ENCODE measurements around the gene POFUT2.

POFUT2 gene

DNA sequence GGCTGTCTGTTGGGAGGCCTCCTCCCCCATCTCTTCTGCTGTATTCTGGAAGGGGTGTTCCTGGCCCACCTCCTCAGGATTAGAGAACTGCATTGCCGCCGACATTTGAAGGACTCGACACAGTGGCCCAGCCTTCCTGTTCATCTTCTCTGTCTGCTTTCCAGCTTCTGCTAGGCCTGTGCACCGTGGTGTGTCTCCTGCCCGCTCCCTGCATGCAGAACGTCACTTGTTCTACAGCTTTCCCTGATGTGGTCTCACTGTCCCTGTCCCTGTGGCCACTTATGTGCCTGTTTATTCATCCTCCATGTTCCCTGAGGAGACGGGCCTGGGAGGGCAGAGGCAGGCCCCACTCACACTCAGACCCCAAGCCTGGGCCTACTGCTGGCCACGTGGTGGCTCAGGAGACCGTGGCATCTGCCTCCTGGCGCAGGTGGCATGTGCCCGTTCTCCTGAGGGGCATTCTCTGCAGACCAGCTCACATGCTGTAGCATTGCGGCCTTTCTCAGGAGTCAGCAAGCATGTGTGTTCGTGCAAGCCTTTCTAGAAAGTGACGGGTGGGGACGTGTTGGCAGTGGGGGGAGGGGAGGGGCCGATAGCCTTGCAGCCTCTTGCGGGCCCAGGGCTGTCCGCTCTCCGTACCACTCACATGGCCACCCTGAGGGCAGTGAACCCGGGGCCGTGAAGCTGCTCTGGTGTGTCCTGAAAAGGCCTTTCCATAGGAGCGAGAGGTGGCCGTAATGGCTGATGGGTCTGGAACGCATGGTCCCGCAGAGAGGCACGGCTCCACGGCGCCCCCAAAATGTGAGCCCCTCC, 35.9 kb downstream of the POFUT2 start:
- no peak for TF ChIP-seq POLR2AphosphoS5 (IDR thresholded peaks at IDR 0.05; ENCODE audit: low read depth)
- Histone ChIP-seq H3K27ac (replicated peaks) (no peak overlapping the region), H3K27me3 (ENCODE audit: insufficient read depth, poor library complexity, severe bottlenecking) (peaks cover 7% of the 10 kb centered on the region), H3K4me3 (replicated peaks; ENCODE audit: insufficient read depth, low read length) (no peak overlapping the region)
- no peak for DNase-seq (ENCODE audit: low read depth in 1 of 2, low spot score in 1 of 2)

DNA sequence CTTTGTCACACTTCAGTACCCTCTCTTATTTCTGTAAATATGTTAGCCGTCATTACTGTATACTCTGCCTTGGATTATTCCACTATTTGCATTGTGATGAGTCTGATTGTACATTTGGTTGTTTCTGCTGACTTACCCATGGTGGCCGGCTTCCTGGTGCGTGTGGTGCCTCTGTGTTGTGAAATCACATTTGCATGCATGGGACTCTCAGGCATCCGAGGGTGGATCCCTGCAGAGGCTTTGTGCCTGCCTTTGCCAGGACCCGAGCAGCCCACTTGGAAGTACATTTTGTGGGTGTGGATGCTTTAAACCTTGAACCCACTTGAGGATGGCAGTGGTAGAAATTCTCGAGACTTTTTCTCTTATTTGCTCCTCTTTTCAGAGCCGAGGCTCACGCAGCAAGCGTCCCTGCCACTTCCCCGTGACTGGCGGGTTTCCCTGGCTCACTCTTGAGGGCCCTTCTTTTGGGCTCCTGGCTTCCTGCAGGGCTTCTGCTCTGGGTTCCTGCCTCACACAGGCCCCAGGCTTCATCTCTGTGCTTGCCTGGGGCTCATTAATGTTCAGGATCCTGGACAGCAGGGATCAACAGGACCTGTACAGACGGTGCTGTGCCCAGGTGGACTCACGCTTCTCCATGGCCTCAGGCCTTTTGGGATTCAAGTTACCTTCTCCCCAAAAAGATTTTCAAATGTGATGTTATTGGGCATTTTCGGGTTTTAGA, 36.6 kb downstream of the POFUT2 start:
- H3K27me3 ChIP-seq (ENCODE audit: insufficient read depth, poor library complexity, severe bottlenecking): no peaks in the 10 kb centered on the region
- no peak for DNase-seq (ENCODE audit: low read depth in 1 of 2, low spot score in 1 of 2)

DNA sequence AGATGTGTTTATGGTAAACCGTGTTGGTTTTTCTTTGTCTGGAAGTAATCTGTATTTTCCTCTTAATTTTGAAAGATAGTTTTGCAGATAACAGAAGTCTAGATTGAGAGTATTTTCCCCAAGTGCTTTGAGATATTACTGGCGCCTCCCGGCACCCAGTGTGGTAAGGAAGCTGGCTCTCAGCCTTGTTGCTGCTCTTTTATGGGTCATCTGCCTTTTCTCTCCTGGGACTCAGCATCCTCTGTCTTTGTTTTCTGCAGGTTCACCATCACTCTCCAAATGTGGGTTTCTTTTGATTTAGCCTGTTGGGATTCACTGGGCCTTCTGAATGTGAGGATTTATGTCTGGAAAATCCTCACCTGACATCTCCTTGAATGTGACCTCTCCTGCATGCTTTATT, 37.4 kb downstream of the POFUT2 start:
- H3K27me3 ChIP-seq (ENCODE audit: insufficient read depth, poor library complexity, severe bottlenecking): no peaks in the 10 kb centered on the region

More for the DNA sequence above, 36.6 kb downstream of the POFUT2 start:
- Histone ChIP-seq H3K4me3 (replicated peaks; ENCODE audit: insufficient read depth, low read length) (no peak overlapping the region), H3K27ac (replicated peaks) (no peak overlapping the region)
- no peak for TF ChIP-seq POLR2AphosphoS5 (IDR thresholded peaks at IDR 0.05; ENCODE audit: low read depth)

DNA sequence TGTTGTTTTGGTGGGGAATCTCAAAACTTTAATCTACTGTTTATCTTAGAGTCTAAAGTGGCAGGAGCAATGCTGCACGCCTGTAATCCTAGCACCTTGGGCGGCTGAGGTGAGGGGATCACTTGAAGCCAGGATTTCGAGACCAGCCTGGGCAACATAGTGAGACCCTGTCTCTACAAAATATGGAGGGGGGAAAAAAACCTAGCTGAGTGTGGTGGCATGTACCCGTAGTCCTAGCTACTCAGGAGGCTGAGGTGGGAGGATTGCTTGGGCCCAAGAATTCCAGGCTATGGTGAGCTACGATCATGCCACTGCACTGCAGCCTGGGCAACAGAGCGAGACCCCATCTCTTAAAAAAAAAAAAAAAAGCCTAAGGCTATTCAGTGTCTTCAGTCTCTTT, 38.1 kb downstream of the POFUT2 start:
- no peaks in the 10 kb centered on the region for H3K27me3 ChIP-seq (ENCODE audit: insufficient read depth, poor library complexity, severe bottlenecking)
- no peak for DNase-seq (ENCODE audit: low read depth in 1 of 2, low spot score in 1 of 2)
- no peak overlapping the region for H3K4me3 ChIP-seq (replicated peaks; ENCODE audit: insufficient read depth, low read length)
- TF ChIP-seq, protein P1, sequence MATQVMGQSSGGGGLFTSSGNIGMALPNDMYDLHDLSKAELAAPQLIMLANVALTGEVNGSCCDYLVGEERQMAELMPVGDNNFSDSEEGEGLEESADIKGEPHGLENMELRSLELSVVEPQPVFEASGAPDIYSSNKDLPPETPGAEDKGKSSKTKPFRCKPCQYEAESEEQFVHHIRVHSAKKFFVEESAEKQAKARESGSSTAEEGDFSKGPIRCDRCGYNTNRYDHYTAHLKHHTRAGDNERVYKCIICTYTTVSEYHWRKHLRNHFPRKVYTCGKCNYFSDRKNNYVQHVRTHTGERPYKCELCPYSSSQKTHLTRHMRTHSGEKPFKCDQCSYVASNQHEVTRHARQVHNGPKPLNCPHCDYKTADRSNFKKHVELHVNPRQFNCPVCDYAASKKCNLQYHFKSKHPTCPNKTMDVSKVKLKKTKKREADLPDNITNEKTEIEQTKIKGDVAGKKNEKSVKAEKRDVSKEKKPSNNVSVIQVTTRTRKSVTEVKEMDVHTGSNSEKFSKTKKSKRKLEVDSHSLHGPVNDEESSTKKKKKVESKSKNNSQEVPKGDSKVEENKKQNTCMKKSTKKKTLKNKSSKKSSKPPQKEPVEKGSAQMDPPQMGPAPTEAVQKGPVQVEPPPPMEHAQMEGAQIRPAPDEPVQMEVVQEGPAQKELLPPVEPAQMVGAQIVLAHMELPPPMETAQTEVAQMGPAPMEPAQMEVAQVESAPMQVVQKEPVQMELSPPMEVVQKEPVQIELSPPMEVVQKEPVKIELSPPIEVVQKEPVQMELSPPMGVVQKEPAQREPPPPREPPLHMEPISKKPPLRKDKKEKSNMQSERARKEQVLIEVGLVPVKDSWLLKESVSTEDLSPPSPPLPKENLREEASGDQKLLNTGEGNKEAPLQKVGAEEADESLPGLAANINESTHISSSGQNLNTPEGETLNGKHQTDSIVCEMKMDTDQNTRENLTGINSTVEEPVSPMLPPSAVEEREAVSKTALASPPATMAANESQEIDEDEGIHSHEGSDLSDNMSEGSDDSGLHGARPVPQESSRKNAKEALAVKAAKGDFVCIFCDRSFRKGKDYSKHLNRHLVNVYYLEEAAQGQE (IDR thresholded peaks at IDR 0.05; ENCODE audit: insufficient replicate concordance, low read depth): no peak
- TF ChIP-seq GABPA (IDR thresholded peaks at IDR 0.05; ENCODE audit: low read depth): no peak
- TF ChIP-seq, protein P2, sequence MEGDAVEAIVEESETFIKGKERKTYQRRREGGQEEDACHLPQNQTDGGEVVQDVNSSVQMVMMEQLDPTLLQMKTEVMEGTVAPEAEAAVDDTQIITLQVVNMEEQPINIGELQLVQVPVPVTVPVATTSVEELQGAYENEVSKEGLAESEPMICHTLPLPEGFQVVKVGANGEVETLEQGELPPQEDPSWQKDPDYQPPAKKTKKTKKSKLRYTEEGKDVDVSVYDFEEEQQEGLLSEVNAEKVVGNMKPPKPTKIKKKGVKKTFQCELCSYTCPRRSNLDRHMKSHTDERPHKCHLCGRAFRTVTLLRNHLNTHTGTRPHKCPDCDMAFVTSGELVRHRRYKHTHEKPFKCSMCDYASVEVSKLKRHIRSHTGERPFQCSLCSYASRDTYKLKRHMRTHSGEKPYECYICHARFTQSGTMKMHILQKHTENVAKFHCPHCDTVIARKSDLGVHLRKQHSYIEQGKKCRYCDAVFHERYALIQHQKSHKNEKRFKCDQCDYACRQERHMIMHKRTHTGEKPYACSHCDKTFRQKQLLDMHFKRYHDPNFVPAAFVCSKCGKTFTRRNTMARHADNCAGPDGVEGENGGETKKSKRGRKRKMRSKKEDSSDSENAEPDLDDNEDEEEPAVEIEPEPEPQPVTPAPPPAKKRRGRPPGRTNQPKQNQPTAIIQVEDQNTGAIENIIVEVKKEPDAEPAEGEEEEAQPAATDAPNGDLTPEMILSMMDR (IDR thresholded peaks at IDR 0.05; ENCODE audit: insufficient read depth, low read length): no peak
- TF ChIP-seq POLR2AphosphoS5 (IDR thresholded peaks at IDR 0.05; ENCODE audit: low read depth): no peak
- TF ChIP-seq SPI1 (IDR thresholded peaks at IDR 0.05; ENCODE audit: borderline replicate concordance, low read depth): no peak
- H3K27ac ChIP-seq (replicated peaks): no peak overlapping the region

More for the DNA sequence above, 37.4 kb downstream of the POFUT2 start:
- Histone ChIP-seq H3K4me3 (replicated peaks; ENCODE audit: insufficient read depth, low read length) (no peak overlapping the region), H3K27ac (replicated peaks) (no peak overlapping the region)
- no peak for DNase-seq (ENCODE audit: low read depth in 1 of 2, low spot score in 1 of 2)
- TF ChIP-seq, protein P1 (IDR thresholded peaks at IDR 0.05; ENCODE audit: insufficient replicate concordance, low read depth): no peak
- TF ChIP-seq SPI1 (IDR thresholded peaks at IDR 0.05; ENCODE audit: borderline replicate concordance, low read depth): no peak

DNA sequence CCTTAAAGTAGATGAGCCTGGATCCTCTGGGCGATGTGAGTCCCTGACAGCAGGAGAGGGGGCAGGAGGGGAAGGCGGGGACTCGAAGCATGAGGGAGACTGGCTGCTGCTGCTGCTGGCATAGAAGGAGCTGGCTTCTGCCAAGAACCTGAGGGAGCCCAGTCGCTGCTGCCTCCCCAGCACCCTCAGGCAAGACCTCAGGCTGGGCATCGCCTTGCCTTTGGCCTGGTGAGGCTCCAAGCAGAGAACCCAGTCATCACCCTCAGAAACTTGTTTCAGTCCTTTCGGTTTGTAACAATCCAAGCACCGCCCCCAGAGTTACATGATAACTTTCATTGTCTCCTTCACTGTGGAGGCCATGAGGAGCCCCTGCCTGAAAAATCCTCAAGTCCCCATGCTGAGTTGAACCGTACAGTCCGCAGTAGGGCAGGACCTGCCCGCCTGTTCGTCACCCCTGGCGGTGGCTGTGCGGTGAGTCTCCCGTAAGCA, 38.8 kb downstream of the POFUT2 start:
- TF ChIP-seq SPI1 (IDR thresholded peaks at IDR 0.05; ENCODE audit: borderline replicate concordance, low read depth) (no peak), GABPA (IDR thresholded peaks at IDR 0.05; ENCODE audit: low read depth) (no peak), POLR2AphosphoS5 (IDR thresholded peaks at IDR 0.05; ENCODE audit: low read depth) (no peak)
- TF ChIP-seq, protein P1 (IDR thresholded peaks at IDR 0.05; ENCODE audit: insufficient replicate concordance, low read depth): no peak
- TF ChIP-seq, protein P2 (IDR thresholded peaks at IDR 0.05; ENCODE audit: insufficient read depth, low read length): no peak
- Histone ChIP-seq H3K27ac (replicated peaks) (no peak overlapping the region), H3K4me3 (replicated peaks; ENCODE audit: insufficient read depth, low read length) (no peak overlapping the region), H3K27me3 (ENCODE audit: insufficient read depth, poor library complexity, severe bottlenecking) (no peaks in the 10 kb centered on the region)
- DNase-seq (ENCODE audit: low read depth in 1 of 2, low spot score in 1 of 2): no peak
